IPS-NIHi11 (cell line): ENCODE measurements around the gene LSM8.
A peak's percentile ranks its signal among the peaks of the same experiment; 100 is the strongest.
"Not testable (repeated sequence)": the region's sequence is repeated elsewhere in the genome, so short reads cannot be mapped to it uniquely, and the experiment has no call there.

Experiments
- DNase-seq: peaks from one replicate; pipeline ENCODE4 v3.0.0; 2012; ENCODE audit warnings: mixed read lengths, low spot score

LSM8 gene

GRCh38 chr7:118214051-118214832, 30.3 kb downstream of the LSM8 start:
- DNase-seq = peak; percentile 23

- DNase-seq = no peak
Measured at GRCh38 chr7:118214833-118215182, 30.8 kb downstream of the LSM8 start.

GRCh38 chr7:118217210-118217619, 33.3 kb downstream of the LSM8 start:
- DNase-seq = no peak

- no peak for DNase-seq
Measured at GRCh38 chr7:118218413-118219156, 34.6 kb downstream of the LSM8 start.

GRCh38 chr7:118219157-118219512, 35.2 kb downstream of the LSM8 start:
- no peak for DNase-seq

GRCh38 chr7:118220583-118220982, 36.6 kb downstream of the LSM8 start:
- no peak for DNase-seq

- DNase-seq = no peak
Measured at GRCh38 chr7:118222591-118222990, 38.6 kb downstream of the LSM8 start.

GRCh38 chr7:118224521-118224920, 40.6 kb downstream of the LSM8 start, which contains the start of gene ANKRD7:
Gene ANKRD7, plus strand, starts transcription at chr7:118224704. Its CDS starts 127 bp downstream, at chr7:118224831.
- DNase-seq = no peak

GRCh38 chr7:118232837-118233236, 48.9 kb downstream of the LSM8 start:
- no peak for DNase-seq

GRCh38 chr7:118233799-118234198, 49.8 kb downstream of the LSM8 start:
- DNase-seq = no peak

- peak; percentile 10 for DNase-seq
Measured at GRCh38 chr7:118239014-118239413, 55.0 kb downstream of the LSM8 start.

- DNase-seq = not testable (repeated sequence)
Measured at GRCh38 chr7:118240320-118240719, 56.4 kb downstream of the LSM8 start.
